Fibroblast of skin of right biceps (primary cell): ENCODE results near the gene PPP4C.

ENCODE experiments used
- DNase-seq: peaks from one replicate; pipeline ENCODE4 v3.0.0-alpha.2; 2013

The PPP4C gene

DNA sequence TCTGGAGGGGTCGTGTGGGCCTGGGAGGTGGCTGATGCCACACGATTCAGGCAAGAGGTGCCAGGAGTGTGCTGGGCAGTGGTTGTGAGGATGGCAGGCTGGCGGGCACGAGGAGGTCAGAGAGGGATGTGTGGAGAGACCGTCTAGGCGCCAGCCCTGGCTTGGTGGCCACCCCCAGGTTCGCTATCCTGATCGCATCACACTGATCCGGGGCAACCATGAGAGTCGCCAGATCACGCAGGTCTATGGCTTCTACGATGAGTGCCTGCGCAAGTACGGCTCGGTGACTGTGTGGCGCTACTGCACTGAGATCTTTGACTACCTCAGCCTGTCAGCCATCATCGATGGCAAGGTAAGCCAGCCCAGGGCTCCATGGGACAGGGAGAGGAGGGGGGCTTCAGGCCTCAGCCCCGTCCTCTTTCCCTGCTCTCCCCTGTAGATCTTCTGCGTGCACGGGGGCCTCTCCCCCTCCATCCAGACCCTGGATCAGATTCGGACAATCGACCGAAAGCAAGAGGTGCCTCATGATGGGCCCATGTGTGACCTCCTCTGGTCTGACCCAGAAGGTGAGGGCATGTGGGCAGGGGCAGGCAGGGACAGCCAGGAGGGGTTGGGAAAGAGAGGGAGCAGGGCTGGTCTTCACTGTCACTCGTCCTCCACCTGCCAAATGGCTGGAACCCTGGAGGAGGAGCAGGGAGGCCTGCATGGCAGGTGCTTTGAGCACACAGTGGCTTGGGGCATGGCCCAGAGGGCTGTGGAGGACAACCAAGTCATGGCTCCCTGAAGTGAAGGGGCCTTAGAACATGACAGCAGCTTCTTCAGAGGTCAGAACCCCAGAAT, 7.6 kb downstream of the PPP4C start:
- DNase-seq, result no peak

GRCh38 chr16:30084096-30084815, 8.5 kb downstream of the PPP4C start:
- DNase-seq, result no peak

DNA sequence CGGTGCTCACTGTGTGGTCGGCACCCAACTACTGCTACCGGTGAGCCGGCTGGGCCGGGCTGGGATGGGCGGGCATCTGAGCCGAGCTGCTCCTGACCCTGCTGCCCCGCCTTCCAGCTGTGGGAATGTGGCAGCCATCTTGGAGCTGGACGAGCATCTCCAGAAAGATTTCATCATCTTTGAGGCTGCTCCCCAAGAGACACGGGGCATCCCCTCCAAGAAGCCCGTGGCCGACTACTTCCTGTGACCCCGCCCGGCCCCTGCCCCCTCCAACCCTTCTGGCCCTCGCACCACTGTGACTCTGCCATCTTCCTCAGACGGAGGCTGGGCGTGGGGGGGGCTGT, 9.0 kb downstream of the PPP4C start:
- DNase-seq, result no peak

- no peak for DNase-seq
Observed at GRCh38 chr16:30085247-30085646, 9.5 kb downstream of the PPP4C start.

DNA sequence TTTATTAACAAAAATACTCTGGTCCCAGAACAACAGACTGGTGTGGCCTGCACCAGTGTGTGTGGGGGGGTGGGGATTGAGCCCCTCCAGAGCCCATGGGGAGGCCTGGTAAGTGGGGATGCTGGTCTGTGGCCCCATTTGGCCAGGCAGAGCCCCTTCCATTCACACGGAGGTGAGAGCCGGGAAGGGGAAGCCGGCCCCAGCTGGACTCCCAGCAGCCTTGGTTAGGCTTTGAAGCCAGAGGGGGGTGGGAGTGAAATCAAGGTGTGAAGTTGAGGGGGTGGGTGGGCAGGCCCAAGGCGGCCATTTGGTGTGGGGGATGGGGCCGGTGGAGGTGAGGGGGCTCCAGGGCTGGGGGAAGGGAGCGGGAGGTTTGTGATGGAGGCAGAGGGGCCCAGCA, 10.0 kb downstream of the PPP4C start:
- no peak for DNase-seq

DNA sequence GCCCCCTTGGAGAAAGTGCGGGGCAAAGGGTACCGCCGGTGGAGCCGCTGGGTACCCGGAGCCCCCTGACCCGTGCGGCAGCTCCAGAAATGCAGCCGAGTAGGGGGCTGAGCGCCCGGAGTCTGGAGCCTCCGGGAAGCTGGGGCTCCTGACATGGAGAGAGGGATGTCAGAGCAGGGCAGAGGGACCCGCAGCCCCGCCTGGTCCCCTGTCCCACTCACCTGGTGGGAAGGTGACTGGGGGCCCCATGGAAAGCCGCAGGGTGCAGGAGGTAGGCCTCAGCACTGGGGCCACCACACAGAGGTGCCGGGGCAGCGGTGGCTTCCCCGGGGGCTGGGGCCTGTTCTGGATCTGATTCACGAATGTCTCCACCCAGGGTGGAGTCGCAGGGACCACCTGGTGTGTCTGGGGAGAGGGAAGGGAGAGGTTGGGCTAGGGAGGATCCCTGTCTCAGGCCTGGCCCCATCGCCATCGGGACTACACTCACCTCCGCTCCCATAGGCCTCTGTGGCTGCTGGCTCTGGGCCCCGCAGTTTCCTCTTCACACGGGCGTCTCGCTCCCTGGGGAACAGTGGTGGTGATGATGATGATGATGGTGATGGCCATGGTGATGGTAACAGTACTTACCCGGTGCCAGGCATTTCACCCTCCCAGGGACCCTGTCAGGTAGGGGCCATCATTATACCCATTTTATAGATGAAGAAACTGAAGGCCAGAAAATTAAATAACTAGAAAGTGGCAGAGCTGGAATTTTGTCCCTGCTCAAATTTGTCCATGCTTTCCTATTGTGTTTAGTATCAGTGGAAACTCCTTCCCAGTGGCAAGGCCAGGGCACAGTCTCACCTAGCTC, 10.7 kb downstream of the PPP4C start:
- DNase-seq, result no peak

- DNase-seq, result no peak
Observed at GRCh38 chr16:30087181-30087898, 11.5 kb downstream of the PPP4C start.

DNA sequence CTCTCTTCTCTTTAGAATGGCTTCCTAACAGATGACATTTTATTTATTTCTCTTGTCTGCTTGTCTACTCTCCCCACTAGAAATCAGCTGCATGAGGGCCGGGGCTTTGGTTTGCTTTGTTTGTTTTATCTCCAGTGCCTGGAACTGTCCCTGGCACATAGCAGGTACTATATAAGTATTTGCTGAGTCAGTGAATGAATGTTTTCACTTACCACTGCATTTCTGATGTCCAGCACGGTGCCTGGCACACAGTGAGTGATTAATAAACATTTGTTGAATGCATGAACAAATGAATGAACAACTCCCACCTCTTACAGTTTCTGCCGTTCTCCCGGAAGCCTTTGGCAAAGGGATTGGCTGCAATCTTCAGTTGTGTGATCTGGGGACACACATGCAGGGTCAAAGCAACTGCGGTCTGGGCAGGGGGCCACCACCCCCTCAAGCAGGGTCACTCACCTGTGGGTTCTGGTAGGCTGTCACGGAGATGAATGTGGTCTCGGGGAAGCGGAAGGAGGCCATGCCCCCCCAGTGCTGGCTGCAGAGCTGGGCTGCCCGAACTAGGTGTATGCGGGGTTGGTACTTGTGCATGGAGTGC, 12.5 kb downstream of the PPP4C start:
- DNase-seq, result no peak

GRCh38 chr16:30088832-30089624, 13.2 kb downstream of the PPP4C start:
- DNase-seq, result no peak

DNA sequence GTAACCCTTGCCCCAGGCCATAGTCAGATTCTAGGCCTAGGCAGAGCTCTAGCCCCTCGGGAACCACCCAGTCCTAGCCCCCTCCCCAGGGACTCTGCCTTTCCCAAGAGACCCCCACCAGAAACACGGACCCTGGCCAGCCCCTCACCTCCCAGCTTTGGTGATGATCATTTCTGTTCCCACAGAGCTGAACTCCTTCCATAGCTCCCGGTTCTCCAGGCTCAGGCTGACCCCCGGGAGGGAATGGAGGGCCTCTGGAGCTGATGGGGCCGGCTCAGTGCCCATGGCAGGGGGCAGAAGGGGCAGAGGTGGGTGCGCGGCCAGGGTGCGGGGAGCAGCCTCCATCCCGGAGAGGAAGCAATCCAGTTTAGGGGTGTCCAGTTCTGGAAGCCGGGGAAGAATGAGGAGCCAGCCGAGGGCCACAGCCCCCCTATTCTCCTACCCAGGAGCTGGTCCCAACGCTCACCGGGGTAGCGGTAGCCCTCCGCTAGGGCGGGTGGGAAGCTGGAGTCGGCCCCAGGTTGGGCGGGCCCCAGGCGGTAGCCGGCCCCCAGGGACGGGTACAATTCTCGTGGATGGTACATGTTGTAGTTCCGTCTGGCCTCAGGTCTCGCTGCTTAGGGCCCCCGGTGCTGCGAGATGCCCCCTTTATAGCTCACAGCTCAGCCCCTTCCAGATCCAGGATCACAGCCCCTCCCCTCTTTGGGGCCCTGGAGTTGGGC, 15.0 kb downstream of the PPP4C start:
- no peak for DNase-seq

DNA sequence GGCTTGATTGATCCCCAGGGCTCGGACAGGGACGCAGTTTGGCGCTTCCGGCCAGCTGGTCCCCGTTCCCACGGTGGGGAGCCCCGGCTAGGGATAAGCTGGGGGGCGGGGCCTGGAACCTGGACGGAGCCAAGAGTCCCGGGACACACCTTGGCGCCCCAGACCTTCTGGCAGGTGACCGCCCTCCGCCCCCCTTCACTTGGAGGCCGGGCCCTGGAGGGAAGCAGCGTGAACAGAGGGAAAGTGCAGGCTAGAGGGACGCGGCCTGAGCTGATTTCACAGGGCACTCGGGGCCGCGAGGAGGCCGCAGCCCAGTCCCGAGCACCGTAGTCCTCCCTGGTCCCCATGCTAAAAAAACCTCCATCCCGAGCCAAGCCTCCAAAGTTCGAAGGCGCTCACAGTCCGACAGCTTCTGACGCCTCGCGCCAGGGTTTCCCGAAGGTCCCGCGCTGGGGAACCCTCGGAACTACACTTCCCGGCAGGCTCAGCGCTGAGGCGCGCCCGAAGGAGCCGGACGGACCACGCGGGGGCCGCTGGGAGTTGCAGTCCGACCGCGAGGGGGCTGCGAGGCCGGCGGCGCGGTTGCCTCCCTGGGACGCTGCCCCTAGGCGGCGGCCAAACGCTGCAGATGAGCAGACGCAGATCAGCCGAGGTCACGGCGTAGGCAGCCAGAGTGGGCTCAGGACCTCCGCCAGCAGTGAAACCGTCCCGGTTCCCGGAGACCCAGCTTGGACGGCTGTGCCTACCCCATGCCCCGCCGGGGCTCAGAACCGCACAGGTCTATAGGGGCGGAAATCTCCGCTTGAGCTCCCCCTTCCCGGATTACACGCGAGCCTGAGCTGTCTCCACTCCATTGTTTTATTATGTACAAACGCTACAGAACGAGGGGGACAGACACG, 15.9 kb downstream of the PPP4C start, which contains the start of gene TBX6:
Gene TBX6, minus strand, starts transcription at position 451 of the 899 bp plus-strand sequence. CDS start 731 bp downstream, outside the sequence.
- DNase-seq, result peak; percentile 90

- peak; percentile 60 for DNase-seq
Observed at GRCh38 chr16:30092373-30093010, 16.7 kb downstream of the PPP4C start.

GRCh38 chr16:30094541-30095165, 18.9 kb downstream of the PPP4C start:
- DNase-seq, result no peak

GRCh38 chr16:30095166-30096078, 19.6 kb downstream of the PPP4C start:
- DNase-seq, result no peak

- DNase-seq, result peak; percentile 89
Observed at GRCh38 chr16:30096105-30096861, 20.5 kb downstream of the PPP4C start, which contains the start of gene YPEL3. Gene YPEL3, minus strand, starts transcription at chr16:30096213. Its CDS starts 731 bp downstream, at chr16:30095482.

- DNase-seq, result no peak
Observed at GRCh38 chr16:30096862-30097563, 21.2 kb downstream of the PPP4C start.
